ENCODE measurements around the gene NGFR. TPM values are rescaled to one million over a fixed set of nuclear protein-coding genes. Genes with fewer than 3 reads are reported as not detected.

NGFR gene
- total RNA-seq, 4 donors from 2014 or later: 6.5 to 44.6 (median 33.7) TPM

- ATAC-seq (ENCODE audit: low FRiP score) (no peak), DNase-seq (ENCODE audit: low spot score) (no peak)
- TF ChIP-seq CTCF (IDR thresholded peaks at IDR 0.05): no peak
Measured at GRCh38 chr17:49469831-49470810, 25.0 kb upstream of the NGFR start.

GRCh38 chr17:49471089-49471683 is 23.9 kb upstream of the NGFR start:
- TF ChIP-seq CTCF (IDR thresholded peaks at IDR 0.05): no peak
- ATAC-seq (ENCODE audit: low FRiP score): no peak
- DNase-seq (ENCODE audit: low spot score): no peak

GRCh38 chr17:49471769-49472168 is 23.3 kb upstream of the NGFR start:
- ATAC-seq (ENCODE audit: low FRiP score): no peak
- no peak for DNase-seq (ENCODE audit: low spot score)
- TF ChIP-seq CTCF (IDR thresholded peaks at IDR 0.05): no peak

- no peak for TF ChIP-seq CTCF (IDR thresholded peaks at IDR 0.05)
- DNase-seq (ENCODE audit: low spot score) (no peak), ATAC-seq (ENCODE audit: low FRiP score) (no peak)
Measured at GRCh38 chr17:49472527-49472926, 22.6 kb upstream of the NGFR start.

GRCh38 chr17:49473900-49474751 is 21.0 kb upstream of the NGFR start:
- no peak for TF ChIP-seq CTCF (IDR thresholded peaks at IDR 0.05)
- DNase-seq (ENCODE audit: low spot score): no peak
- no peak for ATAC-seq (ENCODE audit: low FRiP score)

GRCh38 chr17:49477709-49478108 is 17.4 kb upstream of the NGFR start:
- no peak for DNase-seq (ENCODE audit: low spot score)
- ATAC-seq (ENCODE audit: low FRiP score): no peak
- TF ChIP-seq CTCF (IDR thresholded peaks at IDR 0.05): no peak

All from omental fat pad (tissue), 4 donors.